Measurements from ENCODE around the gene TIGD2.

The TIGD2 gene

DNA sequence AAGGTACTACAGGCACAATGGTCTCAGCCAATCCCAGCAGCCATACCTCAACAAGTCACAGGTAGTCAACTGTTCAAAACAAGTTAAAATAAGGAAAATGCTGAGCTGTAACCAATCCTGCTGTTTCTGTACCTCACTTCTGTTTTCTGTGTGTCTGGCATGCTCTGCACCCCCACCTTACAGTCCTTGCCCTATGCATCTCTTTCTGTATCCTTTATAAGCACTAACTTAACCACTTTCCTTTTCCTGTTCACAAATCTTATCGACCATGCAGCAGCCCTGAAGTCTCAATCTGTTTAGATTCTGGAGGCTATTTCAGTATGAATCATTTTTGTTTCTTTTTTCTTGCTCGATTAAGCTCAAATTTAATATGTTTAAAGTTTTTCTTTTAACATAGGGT is 41.9 kb upstream of the TIGD2 start:
- TF ChIP-seq ARNTL (CRISPR knock-in tag; IDR thresholded peaks at IDR 0.05; ENCODE audit: borderline replicate concordance, low read depth) (no peak), CSDC2 (CRISPR knock-in tag; IDR thresholded peaks at IDR 0.05) (no peak), BACH2 (CRISPR knock-in tag; IDR thresholded peaks at IDR 0.05; ENCODE audit: borderline replicate concordance) (no peak), ISL1 (CRISPR knock-in tag; IDR thresholded peaks at IDR 0.05) (no peak)
- TF ChIP-seq, protein P1, sequence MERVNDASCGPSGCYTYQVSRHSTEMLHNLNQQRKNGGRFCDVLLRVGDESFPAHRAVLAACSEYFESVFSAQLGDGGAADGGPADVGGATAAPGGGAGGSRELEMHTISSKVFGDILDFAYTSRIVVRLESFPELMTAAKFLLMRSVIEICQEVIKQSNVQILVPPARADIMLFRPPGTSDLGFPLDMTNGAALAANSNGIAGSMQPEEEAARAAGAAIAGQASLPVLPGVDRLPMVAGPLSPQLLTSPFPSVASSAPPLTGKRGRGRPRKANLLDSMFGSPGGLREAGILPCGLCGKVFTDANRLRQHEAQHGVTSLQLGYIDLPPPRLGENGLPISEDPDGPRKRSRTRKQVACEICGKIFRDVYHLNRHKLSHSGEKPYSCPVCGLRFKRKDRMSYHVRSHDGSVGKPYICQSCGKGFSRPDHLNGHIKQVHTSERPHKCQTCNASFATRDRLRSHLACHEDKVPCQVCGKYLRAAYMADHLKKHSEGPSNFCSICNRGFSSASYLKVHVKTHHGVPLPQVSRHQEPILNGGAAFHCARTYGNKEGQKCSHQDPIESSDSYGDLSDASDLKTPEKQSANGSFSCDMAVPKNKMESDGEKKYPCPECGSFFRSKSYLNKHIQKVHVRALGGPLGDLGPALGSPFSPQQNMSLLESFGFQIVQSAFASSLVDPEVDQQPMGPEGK (CRISPR knock-in tag; IDR thresholded peaks at IDR 0.05; ENCODE audit: borderline replicate concordance), result no peak
- TF ChIP-seq, protein P2, sequence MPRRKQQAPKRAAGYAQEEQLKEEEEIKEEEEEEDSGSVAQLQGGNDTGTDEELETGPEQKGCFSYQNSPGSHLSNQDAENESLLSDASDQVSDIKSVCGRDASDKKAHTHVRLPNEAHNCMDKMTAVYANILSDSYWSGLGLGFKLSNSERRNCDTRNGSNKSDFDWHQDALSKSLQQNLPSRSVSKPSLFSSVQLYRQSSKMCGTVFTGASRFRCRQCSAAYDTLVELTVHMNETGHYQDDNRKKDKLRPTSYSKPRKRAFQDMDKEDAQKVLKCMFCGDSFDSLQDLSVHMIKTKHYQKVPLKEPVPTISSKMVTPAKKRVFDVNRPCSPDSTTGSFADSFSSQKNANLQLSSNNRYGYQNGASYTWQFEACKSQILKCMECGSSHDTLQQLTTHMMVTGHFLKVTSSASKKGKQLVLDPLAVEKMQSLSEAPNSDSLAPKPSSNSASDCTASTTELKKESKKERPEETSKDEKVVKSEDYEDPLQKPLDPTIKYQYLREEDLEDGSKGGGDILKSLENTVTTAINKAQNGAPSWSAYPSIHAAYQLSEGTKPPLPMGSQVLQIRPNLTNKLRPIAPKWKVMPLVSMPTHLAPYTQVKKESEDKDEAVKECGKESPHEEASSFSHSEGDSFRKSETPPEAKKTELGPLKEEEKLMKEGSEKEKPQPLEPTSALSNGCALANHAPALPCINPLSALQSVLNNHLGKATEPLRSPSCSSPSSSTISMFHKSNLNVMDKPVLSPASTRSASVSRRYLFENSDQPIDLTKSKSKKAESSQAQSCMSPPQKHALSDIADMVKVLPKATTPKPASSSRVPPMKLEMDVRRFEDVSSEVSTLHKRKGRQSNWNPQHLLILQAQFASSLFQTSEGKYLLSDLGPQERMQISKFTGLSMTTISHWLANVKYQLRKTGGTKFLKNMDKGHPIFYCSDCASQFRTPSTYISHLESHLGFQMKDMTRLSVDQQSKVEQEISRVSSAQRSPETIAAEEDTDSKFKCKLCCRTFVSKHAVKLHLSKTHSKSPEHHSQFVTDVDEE (CRISPR knock-in tag; IDR thresholded peaks at IDR 0.05), result no peak
- no peak for ATAC-seq

DNA sequence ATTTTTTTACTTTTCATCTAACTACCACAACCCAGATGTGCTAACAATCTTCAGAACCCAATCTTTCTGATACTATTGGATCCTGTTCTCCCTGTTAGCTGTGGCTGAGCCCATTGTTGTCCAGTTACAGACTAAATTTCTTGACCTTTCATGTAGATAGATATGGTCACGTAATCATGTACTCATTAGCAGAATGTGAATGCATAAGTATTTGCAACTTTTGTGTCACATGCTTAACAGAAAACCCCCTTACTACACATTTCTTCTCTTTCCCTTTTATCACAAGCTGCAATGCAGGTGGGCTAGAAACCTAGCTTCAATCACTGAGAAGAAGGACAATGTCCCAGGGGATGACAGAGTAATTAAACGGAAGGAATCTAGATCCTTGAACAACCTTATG is 41.3 kb upstream of the TIGD2 start:
- TF ChIP-seq, protein P2 (CRISPR knock-in tag; IDR thresholded peaks at IDR 0.05), result no peak
- TF ChIP-seq TOX (CRISPR knock-in tag; IDR thresholded peaks at IDR 0.05; ENCODE audit: borderline replicate concordance) (no peak), ZC3H10 (CRISPR knock-in tag; IDR thresholded peaks at IDR 0.05) (no peak), ZNF565 (CRISPR knock-in tag; conservative IDR thresholded peaks at IDR 0.05; ENCODE audit: low read depth) (no peak), GLIS3 (CRISPR knock-in tag; IDR thresholded peaks at IDR 0.05) (no peak), PPARA (CRISPR knock-in tag; IDR thresholded peaks at IDR 0.05; ENCODE audit: borderline replicate concordance) (no peak), ESRRG (CRISPR knock-in tag; IDR thresholded peaks at IDR 0.05) (no peak), ARNTL (CRISPR knock-in tag; IDR thresholded peaks at IDR 0.05; ENCODE audit: borderline replicate concordance, low read depth) (no peak), SNAI2 (CRISPR knock-in tag; IDR thresholded peaks at IDR 0.05) (no peak), OSR1 (CRISPR knock-in tag; IDR thresholded peaks at IDR 0.05) (no peak), ZNF70 (CRISPR knock-in tag; IDR thresholded peaks at IDR 0.05) (no peak), TCF4 (CRISPR knock-in tag; IDR thresholded peaks at IDR 0.05; ENCODE audit: borderline replicate concordance) (no peak), ZNF8 (CRISPR knock-in tag; IDR thresholded peaks at IDR 0.05) (no peak), ZFP3 (CRISPR knock-in tag; IDR thresholded peaks at IDR 0.05) (no peak), BACH2 (CRISPR knock-in tag; IDR thresholded peaks at IDR 0.05; ENCODE audit: borderline replicate concordance) (no peak)
- TF ChIP-seq, protein P3, sequence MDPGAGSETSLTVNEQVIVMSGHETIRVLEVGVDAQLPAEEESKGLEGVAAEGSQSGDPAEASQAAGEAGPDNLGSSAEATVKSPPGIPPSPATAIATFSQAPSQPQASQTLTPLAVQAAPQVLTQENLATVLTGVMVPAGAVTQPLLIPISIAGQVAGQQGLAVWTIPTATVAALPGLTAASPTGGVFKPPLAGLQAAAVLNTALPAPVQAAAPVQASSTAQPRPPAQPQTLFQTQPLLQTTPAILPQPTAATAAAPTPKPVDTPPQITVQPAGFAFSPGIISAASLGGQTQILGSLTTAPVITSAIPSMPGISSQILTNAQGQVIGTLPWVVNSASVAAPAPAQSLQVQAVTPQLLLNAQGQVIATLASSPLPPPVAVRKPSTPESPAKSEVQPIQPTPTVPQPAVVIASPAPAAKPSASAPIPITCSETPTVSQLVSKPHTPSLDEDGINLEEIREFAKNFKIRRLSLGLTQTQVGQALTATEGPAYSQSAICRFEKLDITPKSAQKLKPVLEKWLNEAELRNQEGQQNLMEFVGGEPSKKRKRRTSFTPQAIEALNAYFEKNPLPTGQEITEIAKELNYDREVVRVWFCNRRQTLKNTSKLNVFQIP (CRISPR knock-in tag; IDR thresholded peaks at IDR 0.05; ENCODE audit: borderline replicate concordance, low read depth), result no peak
- ATAC-seq, result no peak

DNA sequence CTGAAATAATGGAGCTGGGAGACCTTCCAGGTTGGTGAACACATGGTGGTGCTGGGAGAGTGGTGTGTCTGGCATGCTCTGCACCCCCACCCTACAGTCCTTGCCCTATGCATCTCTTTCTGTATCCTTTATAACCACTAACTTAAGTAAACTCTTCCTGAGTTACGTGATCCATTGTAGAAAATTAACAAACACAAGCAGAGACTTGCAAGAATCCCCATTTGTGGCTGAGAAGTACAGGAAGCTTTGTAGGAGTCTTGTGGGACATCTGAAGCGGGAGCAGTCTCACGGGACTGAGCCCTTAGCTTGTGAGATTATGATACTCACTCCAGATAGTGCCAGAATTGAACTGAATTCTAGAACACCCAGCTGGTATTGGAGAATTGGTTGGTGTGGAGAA is 40.0 kb upstream of the TIGD2 start:
- no peak for TF ChIP-seq ZFP30 (CRISPR knock-in tag; IDR thresholded peaks at IDR 0.05)
- TF ChIP-seq, protein P1 (CRISPR knock-in tag; IDR thresholded peaks at IDR 0.05; ENCODE audit: borderline replicate concordance), result no peak
- no peak for TF ChIP-seq ZNF565 (CRISPR knock-in tag; conservative IDR thresholded peaks at IDR 0.05; ENCODE audit: low read depth)
- TF ChIP-seq ZFP3 (CRISPR knock-in tag; IDR thresholded peaks at IDR 0.05), result no peak
- no peak for TF ChIP-seq ARNTL (CRISPR knock-in tag; IDR thresholded peaks at IDR 0.05; ENCODE audit: borderline replicate concordance, low read depth)
- no peak for TF ChIP-seq TCF4 (CRISPR knock-in tag; IDR thresholded peaks at IDR 0.05; ENCODE audit: borderline replicate concordance)
- no peak for ATAC-seq

Measured in SK-N-SH treated with all-trans-retinoic acid at 6 μM for 48 hours (cell line).